Astrocyte (in vitro differentiated cells and primary cell): ENCODE results near the gene NT5C.

Experiments
- EZH2 ChIP-seq: IDR thresholded peaks from 2 replicates; pipeline ENCODE4 v1.6.1; 2012; ENCODE audit warnings: mild to moderate bottlenecking, low read length, inconsistent platforms; ENCODE audit not compliant: insufficient read depth
- TF ChIP-seq, protein P1 (sequence below): IDR thresholded peaks from 2 replicates; pipeline ENCODE4 v1.5.1; 2011; ENCODE audit warnings: low read depth, mild to moderate bottlenecking, inconsistent platforms, low read length, moderate library complexity; ENCODE audit not compliant: insufficient read depth

DNA sequence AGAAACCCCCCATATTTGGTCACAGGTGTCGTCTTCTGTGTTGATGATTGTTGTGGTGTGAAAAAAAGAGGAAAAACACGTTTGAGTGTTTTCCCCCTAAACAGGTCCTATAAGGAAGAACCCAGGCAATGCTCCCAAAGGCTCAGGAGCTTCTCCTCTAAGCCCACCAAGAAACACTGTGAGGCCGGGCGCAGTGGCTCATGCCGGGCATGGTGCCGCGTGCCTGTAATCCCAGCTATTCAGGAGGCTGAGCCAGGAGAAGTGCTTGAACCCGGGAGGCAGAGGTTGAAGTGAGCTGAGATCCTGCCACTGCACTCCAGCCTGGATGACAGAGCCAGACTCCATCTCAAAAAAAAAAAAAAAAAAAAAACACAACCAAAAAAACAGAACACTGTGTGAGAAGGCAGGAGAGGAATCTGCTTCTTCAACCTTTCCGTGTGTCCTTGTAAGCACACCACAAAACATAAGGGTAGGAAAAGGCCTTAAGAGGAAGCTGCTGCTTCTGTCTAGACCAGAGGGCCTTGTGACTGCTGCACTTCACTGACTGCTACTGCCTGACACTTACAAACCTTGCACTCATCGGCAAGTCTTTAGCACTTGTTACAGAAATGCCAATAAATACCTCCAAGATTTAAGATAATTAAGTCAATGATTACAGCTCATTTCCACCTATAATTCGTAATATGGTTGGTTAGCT is 13.4 kb upstream of the NT5C start:
- TF ChIP-seq, protein P1, sequence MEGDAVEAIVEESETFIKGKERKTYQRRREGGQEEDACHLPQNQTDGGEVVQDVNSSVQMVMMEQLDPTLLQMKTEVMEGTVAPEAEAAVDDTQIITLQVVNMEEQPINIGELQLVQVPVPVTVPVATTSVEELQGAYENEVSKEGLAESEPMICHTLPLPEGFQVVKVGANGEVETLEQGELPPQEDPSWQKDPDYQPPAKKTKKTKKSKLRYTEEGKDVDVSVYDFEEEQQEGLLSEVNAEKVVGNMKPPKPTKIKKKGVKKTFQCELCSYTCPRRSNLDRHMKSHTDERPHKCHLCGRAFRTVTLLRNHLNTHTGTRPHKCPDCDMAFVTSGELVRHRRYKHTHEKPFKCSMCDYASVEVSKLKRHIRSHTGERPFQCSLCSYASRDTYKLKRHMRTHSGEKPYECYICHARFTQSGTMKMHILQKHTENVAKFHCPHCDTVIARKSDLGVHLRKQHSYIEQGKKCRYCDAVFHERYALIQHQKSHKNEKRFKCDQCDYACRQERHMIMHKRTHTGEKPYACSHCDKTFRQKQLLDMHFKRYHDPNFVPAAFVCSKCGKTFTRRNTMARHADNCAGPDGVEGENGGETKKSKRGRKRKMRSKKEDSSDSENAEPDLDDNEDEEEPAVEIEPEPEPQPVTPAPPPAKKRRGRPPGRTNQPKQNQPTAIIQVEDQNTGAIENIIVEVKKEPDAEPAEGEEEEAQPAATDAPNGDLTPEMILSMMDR: no peak
- TF ChIP-seq EZH2: no peak
